ENCODE data around the gene KCNH3.

The KCNH3 gene

DNA sequence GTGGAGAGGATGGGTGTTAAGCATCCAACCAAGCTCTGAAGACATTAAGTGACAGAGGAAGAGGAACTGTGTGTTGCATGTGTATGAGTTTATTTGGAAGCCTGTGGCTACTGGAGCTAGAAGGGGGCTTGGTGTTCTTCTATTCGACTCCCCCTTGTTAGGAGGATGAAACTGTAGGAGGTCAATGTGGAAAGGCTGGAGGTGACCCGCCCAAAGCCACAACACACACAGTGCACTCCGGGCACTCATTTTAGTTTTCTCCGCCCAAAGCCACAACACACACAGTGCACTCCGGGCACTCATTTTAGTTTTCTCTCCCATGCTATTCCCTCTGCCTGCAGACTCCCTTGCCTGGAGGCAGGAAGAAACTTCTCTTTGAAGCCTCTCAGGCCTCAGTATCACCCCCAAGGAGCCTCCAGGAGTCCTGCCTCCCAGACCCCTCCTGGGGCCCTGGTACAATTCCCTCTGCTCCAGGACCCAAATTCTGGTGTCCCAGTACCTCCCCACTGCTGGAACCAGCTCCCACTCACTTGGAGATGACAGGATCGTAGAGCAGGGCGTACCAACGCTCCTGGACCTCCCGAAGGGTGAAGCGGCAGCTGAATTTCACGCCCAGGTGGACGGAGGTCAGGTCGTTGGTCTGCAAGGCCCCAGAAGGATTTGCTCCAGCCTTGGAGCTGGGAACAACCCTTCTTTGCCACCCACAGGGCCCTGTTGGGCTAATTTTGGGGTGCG, 25.3 kb downstream of the KCNH3 start:
- no peak for DNase-seq

DNA sequence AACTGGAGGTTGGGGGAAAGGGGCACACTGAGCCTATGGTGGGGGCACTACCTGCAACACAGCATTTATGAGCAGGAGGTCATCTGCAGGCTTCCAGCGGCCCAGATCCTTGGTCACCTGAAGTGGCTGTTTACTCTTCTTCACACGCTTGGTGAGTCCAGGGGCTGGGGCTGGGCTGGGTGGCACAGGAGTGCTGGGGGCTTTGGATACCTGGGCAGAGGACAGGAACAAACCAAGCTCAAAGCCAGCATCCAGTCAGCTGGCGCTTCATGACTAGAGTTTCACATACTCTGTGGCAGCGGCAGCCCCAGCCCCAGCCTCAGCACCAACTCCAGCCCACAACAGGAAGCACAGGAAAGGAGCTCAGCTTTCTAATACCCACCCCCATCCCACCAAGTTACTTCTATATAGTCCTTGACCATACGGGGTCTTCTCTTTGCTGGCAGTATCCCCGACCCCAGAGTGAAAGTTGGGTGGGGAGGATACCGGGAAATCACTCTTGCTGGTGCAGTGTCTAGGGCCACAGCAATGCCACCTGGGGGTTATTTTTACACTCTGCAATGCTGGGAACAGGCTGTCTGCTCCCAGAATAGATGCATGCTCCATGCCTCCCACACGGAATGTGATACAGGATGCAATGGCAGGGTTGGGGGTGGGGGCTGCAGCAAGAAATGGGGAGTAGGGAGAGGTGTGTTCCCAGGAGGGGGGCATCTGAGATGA, 26.0 kb downstream of the KCNH3 start:
- no peak for DNase-seq

DNA sequence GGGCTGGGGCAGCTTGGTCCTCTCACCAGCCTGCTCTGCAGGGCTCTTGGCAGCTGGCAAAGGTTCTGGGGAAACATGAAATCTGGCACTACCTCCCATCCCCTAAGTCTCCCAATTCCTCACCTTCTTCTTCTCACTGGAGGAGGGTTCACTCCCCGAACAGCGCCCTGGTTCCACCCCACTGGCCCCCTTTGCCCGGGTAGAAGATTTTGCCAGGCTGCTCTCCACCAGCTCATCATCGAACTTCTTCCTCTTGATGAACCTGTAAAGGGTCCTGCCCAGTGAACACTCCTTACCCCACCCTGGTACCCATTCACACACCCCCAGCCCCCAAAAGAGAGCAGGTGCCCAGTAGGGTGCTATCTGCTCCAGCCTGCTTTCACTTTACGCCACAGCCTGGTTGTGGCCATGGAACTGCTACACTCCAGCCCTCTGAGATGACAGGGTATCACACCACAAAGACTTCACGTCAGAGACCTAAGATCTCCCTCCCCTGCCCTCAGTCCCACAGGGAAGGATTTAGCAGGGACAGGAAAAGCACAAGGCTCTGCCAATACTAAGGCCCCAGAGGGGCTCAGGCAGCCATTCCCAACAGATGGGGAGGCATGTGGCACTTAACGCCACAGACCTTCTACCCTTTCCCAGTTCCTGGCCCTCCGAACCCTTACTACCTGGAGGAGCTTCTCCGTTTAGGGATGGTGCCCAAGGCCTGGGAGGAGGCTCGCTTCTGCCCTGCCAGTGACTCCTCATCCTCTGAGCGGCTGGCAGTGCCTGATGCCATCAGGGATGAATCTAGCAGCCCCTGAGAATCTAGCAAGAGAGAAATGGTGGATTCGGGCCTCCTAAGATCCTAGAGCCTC, 26.8 kb downstream of the KCNH3 start:
- DNase-seq = no peak

DNA sequence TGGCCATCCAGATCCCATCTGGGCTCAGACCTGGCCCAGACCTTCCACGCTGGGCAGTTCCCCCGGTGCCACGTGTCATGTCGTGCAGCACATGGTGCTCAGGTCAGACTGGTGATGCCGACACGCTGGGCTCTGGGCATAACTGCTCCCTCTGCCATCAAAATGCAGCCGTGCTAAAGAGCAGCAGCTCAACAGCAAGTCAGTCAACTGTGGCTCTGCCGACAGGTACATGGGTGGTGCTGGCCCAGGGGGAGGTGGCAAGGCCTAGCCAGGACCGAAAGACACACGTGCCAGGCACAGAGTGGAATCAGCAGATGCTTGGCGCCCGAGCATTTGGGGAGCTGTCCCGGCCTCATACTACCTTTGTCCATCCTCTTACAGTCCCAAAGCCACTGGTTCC, 27.5 kb downstream of the KCNH3 start:
- DNase-seq = no peak

DNA sequence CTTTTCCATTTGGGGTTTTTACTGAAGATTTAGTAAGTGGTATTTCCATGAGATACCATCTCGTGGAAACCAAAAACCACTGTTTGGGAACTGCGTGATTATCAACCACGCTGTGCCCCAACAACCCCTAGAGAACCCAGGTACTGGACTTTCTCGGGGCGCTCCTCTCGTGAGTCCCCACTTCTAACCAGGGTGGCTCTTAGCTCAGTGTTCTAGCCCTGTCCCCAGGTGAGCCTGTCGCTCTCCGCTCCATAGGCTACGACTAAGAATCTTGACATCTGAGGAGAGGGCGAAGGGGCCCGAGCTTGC, 28.4 kb downstream of the KCNH3 start:
- DNase-seq = no peak

DNA sequence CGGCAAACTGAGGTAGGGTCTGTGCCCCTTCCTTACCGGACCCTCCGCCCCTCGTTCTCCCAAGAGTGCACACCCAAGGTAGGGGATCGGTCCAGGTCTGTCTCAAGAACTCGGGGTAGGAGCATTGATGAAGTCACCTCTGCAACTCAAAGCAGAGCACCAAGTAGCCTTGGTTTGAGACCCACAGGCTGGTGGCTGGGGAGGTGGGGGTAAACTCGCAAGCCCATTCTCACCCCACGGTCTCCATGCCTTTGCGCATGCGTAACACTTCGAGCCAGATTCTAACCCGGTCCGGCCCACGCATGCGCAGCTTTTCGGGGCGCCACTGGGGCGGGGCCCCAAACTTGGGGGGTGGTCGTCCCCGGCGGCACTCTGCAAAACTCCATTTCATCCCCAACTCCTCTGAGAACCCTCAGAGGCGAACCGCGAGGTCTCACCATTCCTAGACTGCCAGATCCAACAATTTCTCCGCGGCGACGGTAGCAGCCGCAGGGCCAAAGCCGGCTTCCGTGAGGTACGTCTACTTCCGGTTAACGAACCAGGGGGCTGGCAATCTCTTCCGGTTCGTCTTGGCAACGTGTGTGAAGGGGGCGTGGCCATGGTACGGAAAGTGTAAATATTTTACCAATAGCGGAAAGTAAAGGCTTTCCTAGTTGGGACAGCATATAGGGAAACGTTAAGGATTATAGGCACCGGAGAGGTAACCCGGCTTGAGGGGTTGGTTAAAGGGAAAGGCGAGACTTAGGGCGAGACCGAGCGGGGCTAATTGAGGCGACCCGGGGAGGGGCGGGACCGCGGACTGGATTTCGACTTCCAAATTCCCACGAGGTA, 29.0 kb downstream of the KCNH3 start, which contains the start of gene MCRS1:
MCRS1 (minus strand) TSS at position 532 of the 831 bp plus-strand sequence. CDS start 1,411 bp downstream, outside the sequence.
- DNase-seq = peak; percentile 83 to 92

DNA sequence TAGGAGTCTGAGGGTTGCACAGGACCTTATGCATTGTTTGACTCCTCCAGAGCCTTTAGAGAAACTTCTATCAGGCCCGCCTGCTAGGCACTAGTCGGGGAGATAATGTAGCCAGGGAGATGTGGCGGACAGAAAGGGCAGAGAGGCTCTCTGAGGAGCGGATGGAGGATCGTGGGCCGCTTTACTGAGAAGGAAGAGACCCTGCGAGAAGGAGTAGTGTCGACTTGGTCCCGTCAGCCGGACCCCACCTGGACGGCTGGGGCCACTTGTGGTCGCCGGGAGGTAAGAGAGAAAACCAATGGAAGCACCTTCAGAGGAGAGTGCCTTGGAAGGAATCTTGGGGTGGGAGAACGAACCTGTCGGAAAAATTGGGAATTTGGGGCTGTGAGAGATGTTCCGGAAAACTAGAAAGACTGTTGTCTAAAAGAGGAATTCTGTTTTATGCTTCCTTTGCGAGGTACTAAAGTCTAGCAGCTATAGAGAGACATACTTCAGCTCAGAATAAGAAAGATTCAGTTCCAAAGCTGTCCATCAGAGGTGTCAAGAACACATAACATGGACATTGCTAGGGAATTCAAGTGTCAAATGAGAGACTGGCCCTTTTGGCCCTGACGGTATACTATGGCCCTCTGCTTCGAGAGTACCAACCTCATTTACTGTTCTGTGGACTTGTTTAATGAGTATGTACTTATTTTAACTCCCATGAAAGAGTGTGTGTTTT, 29.8 kb downstream of the KCNH3 start:
- no peak for DNase-seq

DNA sequence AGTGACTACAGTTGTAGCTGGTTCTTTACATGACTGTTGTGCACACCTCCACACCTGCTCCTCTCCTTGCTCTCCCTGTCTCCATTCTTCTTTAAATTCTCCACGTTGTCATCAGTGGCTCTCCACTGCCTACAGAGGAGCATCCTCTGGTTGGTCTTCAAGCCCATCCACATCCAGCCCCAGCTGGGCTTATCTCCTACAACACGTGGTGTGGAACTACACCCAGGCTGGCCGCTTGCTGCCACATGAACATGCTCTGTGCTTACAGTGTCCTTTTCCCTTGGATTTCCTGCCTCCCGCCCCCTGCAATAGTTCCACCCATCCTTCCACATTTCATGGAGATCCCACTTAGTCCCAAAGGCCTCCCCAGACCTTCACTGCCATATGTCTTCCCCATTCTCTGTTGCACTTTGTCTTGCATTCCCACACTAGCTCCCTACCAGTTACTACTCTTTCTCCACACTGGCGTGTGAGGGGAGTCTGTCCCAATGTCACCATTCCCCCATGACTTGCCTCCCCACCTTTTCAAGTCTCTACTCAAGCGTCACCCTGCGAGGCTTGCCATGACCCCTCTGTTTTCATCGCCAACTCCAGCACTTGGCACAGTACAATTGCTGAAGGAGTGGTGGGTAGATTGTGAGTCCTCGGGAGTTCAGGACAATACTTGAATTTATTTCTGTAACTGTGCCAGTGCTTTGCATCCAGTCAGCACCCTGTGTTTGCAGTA, 38.9 kb downstream of the KCNH3 start:
- no peak for DNase-seq

DNA sequence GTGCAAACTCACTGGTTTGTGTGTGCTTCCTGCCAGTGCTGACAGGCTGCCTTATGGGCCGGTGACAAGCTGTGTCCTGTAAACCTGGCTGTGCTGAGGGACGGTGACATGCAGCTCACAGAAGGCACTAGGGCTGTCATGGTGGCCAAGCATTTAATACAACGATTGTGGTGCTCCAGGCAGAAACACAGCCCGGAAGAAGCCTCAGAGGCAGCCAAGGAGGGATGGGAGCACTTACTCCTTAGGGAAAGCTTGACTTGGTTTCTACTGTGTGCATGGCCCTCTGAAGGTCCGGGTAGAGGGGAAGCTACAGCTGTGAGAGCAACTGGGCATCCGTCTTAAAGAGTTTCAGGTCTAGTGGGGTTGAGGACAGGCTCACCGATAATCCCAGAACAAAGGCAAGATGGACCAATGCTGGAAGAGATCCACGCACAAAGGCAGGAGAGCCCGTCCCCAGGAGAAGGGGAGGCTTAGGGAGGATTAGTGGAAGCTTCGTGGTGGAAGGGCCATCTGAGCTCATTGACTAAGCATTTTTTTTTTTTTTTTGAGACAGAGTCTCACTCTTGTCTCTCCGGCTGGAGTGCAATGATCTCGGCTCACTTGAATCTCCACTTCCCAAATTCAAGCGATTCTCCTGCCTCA, 39.8 kb downstream of the KCNH3 start:
- no peak for DNase-seq

DNA sequence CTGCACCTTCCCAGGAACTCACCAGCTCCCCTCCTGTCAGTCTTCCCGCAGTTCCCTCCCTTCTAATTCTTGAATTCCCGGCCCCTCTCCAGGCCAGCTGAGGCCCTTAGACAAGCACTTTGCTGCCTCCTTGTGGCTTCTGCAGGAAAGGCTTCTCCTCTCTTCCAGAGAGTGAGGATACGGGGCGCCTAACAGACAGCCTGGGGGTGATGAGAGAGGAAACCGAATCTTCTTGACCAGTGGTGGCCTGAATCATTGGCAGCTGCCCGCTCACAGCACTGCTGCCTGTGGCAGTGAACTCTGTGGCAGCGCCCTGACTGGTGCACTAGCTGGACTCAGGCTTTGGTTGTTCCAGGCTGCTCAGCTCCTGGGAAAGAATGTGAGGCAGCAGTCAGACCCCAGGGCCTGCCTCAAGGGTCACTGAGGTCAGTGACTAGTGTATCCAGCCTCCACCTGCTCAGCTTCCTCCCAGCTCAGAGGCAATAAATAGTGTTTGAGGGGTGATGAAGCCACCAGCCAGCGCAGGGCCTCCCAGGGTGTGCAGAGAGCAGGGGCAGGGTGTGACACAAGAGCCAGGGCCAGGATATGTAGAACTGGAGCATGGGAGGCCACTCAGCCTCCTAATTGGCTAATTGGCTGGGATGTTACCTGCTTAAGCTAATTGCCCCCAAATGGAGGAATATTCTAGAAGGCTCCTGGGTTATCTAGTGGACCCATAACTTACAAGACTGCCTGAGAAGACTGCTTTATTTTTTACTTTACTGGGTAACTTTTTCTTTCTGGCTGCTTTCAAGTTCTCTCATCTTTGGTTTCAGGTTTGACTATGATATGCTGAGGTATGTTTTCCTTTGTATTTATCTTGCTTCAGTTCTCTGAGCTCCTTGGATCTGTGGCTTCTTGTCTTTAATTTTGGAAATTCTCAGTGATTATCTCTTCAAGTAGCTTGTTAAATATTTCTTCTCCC, 42.0 kb downstream of the KCNH3 start:
- DNase-seq = peak; percentile 56 to 85

DNA sequence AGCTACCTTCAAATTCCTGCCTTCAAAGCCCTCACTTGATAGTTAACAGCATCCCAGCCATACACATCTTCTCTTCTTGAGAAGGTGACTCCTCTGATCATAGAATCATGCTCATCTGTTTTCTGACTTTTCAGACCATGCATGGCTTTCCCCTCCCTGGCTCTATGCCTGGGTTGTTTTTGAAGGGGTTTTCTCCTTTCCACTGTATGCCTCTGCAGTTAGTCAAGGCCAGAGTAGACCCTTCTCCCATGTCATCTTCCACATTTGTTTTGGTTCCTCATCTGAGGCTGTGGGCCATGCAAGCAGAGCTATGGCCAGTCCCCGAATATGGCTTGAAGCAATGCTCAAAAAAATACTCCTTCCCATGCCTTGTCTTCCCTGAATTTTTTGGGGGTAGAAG, 43.4 kb downstream of the KCNH3 start:
- no peak for DNase-seq

DNA sequence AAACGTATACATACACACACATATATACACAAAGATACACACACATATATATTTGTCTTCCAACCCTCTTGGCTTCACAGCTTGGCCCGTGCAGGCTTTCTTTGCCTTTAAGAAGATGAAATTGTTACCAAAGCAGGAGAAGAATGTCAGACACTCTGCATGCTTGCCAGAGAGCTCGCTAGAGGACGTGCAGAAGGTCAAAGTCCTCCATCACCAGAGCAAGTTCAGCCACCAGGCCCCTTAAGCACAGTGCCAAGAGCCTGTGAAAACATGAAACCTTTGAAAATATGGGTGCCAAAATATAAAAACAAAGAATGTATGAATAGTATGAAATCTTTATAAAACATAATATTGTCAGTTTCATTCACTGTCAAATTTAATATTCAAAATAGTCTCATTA, 44.0 kb downstream of the KCNH3 start:
- peak in 1 of 2 experiments; percentile 18 for DNase-seq

DNA sequence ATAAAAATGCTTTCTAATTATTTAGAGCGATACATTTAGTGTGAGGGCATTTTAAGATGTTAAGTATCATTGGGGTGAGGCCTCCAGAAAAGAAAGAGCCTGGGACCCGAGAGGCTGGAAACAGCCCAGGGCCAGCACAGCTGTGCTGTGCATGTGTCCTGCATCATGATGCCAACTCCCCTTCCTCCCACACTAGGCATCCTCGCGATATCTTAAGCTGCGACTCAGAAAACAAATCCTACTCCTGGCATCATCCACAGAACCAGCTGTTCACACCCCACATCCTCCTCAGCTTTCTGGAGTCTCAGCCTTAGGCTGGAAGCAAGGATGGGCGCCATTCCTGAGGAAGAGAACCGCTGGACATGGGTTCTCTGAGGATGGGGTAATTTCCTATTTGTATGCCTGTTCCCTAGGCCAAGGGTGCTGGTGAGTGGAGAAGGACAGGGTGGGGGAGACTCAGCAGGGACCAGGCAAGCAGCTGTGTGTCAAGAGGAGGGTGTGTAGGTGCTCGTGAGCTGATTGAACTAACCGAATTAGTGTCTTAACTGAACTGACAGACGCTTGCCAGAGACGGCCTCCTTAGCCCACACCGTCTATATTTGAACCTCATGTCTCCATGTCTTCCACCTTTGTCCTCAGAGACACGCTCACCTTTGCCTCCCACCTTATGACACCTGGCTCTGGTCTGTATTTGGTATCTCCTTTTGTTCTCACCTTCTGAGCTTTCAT, 44.7 kb downstream of the KCNH3 start:
- peak; percentile 6 to 55 for DNase-seq

DNA sequence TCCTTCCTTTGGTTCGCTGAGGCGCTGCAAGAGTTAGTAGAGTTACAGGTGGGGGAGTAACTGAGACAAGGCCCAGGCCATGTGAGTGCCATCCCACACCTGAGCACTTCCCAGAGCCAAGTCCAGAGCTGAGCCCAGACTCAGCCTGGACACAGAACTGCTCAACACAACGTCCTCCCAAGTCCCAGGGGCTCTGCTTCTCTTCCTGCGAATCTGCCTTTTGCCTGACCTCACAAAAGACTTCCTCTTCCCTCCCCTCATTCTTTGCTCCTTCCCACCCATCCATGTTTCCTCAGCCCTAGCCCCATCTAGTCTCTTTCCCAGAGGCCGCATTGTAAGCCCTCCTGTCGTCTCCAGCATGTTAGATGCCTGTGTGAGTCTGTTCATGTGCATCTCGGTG, 45.8 kb downstream of the KCNH3 start:
- DNase-seq = no peak

DNA sequence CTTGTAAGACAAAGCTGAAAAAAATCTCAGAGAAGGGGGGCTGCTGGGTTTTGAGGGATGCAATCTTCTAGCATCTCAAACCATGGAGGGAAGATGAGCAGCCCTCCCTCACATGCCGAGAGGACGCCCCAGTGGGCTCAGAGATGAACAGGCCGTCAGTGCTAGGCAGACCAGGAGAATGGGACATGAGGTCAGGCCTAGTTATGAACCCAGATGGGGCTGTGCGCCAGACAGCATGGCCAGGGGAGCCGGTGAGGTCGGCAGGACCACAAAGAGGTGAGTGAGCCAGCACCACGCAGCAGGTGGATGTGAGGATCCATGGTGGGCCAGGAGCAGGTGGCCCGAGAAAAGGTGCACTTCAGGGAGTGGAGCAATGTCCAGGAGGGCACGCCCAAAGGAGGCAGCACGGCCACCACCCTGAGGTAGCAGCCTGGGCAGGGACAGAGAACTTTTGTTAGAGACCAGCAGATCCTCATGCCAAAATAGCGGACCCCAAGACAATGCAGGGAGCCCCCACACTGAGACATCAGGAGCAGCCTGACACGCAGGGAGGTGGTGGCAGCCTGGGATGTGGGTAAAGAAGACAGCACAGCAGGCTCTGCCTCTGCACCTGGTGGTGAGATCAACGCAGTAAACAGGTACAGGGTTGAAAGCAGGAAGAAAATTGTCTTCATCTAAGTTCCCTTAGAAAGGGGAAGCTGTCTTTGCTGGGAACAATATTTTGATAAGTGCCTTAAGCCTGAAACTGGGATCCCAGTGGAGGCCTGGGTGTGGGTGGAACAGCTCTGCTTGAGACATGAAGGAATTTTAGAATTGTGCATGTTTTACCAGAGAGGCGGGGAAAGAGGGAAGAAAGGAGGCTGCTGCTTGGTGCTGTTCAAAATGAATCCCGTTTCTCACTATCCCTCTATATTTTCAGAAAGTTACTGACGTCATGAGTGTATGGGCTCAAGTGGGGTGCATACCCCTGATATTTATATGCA, 46.9 kb downstream of the KCNH3 start:
- no peak for DNase-seq

DNA sequence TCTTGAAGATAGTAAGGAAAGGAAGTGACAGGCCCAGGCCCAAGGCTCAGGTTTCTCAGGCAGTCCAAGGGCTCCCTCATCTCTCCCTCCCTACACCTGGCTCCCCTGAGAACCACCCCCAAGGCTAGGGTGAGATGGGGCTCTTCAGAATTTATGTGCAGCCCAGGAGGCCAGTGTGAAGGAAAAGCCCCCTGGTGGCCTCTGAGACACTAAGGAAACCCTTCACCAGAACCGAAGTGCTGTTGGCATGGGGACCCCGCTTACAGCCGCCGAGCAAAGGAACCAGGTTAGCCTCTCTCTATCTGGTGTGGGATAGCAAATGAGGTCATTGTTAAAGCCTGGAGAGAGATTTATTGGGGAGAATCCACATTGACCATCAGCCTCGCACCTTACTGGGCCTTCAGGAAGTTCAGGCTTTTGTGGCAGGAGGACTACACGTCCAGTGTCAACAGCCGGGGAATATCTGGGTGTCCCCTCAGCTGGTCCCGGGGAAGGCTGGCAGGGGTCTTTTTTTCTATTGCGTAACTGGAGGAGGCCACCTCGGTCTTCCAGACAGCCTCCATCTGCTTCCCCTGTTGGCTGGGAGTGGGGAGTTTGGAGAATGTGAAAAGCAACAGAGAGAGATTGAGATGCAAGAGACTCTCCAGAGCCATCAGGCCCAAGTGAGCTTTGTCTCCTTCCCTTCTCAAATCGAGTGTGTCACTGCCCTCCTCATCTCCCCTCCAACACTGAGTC, 48.5 kb downstream of the KCNH3 start:
- DNase-seq = no peak

DNA sequence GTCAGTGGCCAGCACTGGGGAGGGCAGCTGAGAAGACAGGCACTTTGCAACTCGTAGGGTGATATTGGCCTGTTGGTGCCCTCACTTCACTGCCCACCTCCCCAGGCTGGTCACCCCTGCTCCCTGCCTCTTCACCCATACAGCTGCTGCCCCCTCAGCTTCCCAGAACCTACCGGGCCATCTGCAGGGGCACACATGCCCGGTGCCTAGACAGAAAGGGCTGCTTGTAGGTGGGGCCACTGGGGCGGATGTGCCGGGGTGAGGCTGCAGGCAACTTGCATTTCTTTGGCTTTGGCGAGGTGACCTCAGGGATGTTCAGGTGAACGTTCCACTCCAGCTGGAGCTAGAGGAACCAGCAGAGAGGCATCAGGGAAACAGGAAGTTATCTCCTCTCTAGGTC, 49.5 kb downstream of the KCNH3 start:
- no peak for DNase-seq

All from NCI-H446 (cell line).